Loucy (cell line): ENCODE data around the gene DIP2A.
A peak's percentile ranks its signal among the peaks of the same experiment; 100 is the strongest.
"Not testable (repeated sequence)": the region's sequence is repeated elsewhere in the genome, so short reads cannot be mapped to it uniquely, and the experiment has no call there.

Experiments
- H2AFZ ChIP-seq: fragments of 200-600 bp; sonication (generic); 2 replicates; pipeline ENCODE4 v1.6.0; 2016; ENCODE audit warnings: antibody characterized with exemption, mild to moderate bottlenecking, low read length, moderate library complexity
- H3F3A ChIP-seq: fragments of 200-600 bp; 2 replicates; pipeline ENCODE4 v1.6.0; 2016; ENCODE audit warnings: antibody characterized with exemption, low read depth, mild to moderate bottlenecking
- H3K27me3 ChIP-seq: fragments of 200-600 bp; sonication (generic); 2 replicates; pipeline ENCODE4 v1.6.1; 2014; ENCODE audit warnings: low read length, mild to moderate bottlenecking; ENCODE audit not compliant: insufficient read depth, poor library complexity, severe bottlenecking
- H3K36me3 ChIP-seq: fragments of 200-600 bp; sonication (generic); 2 replicates; pipeline ENCODE4 v1.6.1; 2016; ENCODE audit warnings: low read length; ENCODE audit not compliant: insufficient read depth
- H3K4me1 ChIP-seq: fragments of 200-600 bp; sonication (generic); 2 replicates; pipeline ENCODE4 v1.5.1; 2014; ENCODE audit warnings: low read length, mild to moderate bottlenecking; ENCODE audit not compliant: insufficient read depth, poor library complexity, severe bottlenecking
- H3K4me2 ChIP-seq: fragments of 200-600 bp; sonication (generic); 2 replicates; pipeline ENCODE4 v1.6.0; 2014; ENCODE audit warnings: antibody characterized with exemption, low read length, low read depth, mild to moderate bottlenecking; ENCODE audit not compliant: poor library complexity, severe bottlenecking
- H3K4me3 ChIP-seq: fragments of 200-600 bp; sonication (generic); 2 replicates; pipeline ENCODE4 v1.5.1; 2014; ENCODE audit warnings: low read length, mild to moderate bottlenecking, mixed read lengths; ENCODE audit not compliant: poor library complexity, severe bottlenecking
- H3K79me2 ChIP-seq: fragments of 200-600 bp; sonication (generic); 2 replicates; pipeline ENCODE4 v1.6.1; 2014; ENCODE audit warnings: low read length; ENCODE audit not compliant: insufficient read depth
- H3K9ac ChIP-seq: fragments of 200-600 bp; sonication (generic); 2 replicates; pipeline ENCODE4 v1.6.0; 2014; ENCODE audit warnings: mild to moderate bottlenecking, low read depth, low read length, moderate library complexity; ENCODE audit not compliant: poor library complexity, severe bottlenecking
- H3K9me2 ChIP-seq: fragments of 200-600 bp; sonication (generic); replicated peaks from 2 replicates; pipeline ENCODE4 v1.6.1; 2016; ENCODE audit warnings: low read depth, low read length, mixed read lengths
- H3K9me3 ChIP-seq: fragments of 200-600 bp; sonication (generic); 2 replicates; pipeline ENCODE4 v1.6.1; 2014; ENCODE audit warnings: mild to moderate bottlenecking, antibody characterized with exemption, low read length, low read depth; ENCODE audit not compliant: insufficient read depth
- H4K20me1 ChIP-seq: fragments of 200-600 bp; sonication (generic); 2 replicates; pipeline ENCODE4 v1.6.0; 2014; ENCODE audit warnings: antibody characterized with exemption, low read length, mild to moderate bottlenecking; ENCODE audit not compliant: insufficient read depth, poor library complexity, severe bottlenecking
- EZH2phosphoT487 ChIP-seq: fragments of 200-600 bp; IDR thresholded peaks from 2 replicates; pipeline ENCODE4 v1.6.1; 2018; ENCODE audit warnings: antibody characterized with exemption, mild to moderate bottlenecking, moderate library complexity, borderline replicate concordance
- TF ChIP-seq, protein P1 (sequence below): fragments of 200-600 bp; sonication (generic); conservative IDR thresholded peaks from 2 replicates; pipeline ENCODE4 v1.5.1; 2014; ENCODE audit warnings: mild to moderate bottlenecking, antibody characterized with exemption, low read length

DIP2A gene

DNA sequence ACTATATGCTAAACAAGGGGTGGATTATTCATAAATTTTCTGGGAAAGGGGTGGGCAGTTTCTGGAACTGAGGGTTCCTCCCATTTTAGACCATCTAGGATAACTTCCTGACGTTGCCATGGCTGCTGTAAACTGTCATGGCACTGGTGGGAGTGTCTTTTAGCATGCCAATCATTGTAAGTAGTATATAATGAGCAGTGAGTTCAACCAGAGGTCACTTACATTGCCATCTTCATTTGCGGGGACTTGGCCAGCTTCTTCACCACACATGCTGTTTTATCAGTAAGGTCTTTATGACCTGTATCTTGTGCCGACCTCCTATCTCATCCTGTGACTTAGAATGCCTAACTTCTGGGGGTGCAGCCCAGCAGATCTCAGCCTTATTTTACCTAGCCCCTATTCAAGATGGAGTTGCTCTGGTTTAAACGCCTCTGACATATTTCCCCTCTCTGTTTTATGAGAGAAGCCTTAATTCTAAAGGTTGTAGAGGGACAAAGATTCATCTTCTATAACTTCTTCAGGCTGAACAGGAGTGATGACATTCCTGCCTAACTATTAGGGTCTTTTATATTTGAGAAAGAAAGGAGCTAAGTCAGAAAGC is 60.4 kb downstream of the DIP2A start:
- Histone ChIP-seq H3K4me3 (no peak overlapping the region), H3K4me2 (no peak overlapping the region), H4K20me1 (no peaks in the 10 kb centered on the region), H3K79me2 (no peaks in the 10 kb centered on the region), H3K9ac (no peak overlapping the region), H3F3A (peaks cover 4% of the 10 kb centered on the region; the same call in 1 of the 2 replicates), H3K9me2 (no peaks in the 10 kb centered on the region), H3K27me3 (no peaks in the 10 kb centered on the region), H3K36me3 (peaks cover 17% of the 10 kb centered on the region; the same call in 1 of the 2 replicates), H3K9me3 (peaks cover 5% of the 10 kb centered on the region; the same call in 1 of the 2 replicates), H2AFZ (no peak overlapping the region), H3K4me1 (peaks cover 14% of the 10 kb centered on the region)
- TF ChIP-seq, protein P1, sequence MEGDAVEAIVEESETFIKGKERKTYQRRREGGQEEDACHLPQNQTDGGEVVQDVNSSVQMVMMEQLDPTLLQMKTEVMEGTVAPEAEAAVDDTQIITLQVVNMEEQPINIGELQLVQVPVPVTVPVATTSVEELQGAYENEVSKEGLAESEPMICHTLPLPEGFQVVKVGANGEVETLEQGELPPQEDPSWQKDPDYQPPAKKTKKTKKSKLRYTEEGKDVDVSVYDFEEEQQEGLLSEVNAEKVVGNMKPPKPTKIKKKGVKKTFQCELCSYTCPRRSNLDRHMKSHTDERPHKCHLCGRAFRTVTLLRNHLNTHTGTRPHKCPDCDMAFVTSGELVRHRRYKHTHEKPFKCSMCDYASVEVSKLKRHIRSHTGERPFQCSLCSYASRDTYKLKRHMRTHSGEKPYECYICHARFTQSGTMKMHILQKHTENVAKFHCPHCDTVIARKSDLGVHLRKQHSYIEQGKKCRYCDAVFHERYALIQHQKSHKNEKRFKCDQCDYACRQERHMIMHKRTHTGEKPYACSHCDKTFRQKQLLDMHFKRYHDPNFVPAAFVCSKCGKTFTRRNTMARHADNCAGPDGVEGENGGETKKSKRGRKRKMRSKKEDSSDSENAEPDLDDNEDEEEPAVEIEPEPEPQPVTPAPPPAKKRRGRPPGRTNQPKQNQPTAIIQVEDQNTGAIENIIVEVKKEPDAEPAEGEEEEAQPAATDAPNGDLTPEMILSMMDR: no peak
- TF ChIP-seq EZH2phosphoT487: no peak

DNA sequence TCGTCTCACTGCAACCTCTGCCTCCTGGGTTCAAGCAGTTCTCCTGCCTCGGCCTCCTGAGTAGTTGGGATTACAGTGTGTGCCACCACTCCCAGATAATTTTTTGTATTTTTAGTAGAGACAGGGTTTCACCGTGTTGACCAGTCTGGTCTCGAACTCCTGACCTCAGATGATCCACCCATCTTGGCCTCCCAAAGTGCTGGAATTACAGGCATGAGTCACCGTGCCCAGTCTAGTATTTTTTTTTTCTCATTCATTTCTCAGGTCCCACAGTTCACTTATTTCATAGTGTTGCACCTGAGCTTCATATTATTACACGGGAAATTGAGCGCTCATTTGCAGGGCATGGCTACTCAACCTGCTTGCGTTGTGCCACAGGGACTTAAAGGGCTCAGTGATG is 68.7 kb downstream of the DIP2A start:
- H3K4me2 ChIP-seq: peak overlapping the region; percentile 67
- H3K79me2 ChIP-seq: not testable (repeated sequence)

DNA sequence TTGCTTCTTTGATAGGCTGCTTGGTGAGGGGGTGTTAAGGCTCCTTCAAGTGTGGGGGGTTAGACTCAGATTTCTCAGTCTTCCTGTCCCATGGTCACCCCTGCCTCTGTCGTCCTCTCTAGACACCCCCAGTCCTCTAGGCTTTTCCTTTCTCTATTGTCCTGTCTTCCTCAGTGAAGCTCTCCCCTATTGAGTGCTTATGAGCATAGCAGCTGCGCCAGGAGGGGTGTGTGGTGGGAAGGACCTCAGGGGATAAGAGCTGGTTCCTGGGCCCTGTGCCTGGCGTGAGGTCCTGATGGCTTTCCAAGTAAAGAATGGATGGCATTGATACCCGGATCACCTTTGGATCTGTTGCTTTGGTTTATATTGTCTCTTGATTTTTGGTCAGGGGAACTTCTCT is 69.1 kb downstream of the DIP2A start:
- H3K9me3 ChIP-seq: no peaks in the 10 kb centered on the region
- H3K4me3 ChIP-seq: no peak overlapping the region
- H3K27me3 ChIP-seq: no peaks in the 10 kb centered on the region
- H3K9ac ChIP-seq: no peak overlapping the region
- no peak overlapping the region for H2AFZ ChIP-seq
- H3F3A ChIP-seq: no peaks in the 10 kb centered on the region; the same call in 1 of the 2 replicates
- no peaks in the 10 kb centered on the region for H3K9me2 ChIP-seq
- H3K36me3 ChIP-seq: peaks cover 4% of the 10 kb centered on the region; the same call in 1 of the 2 replicates
- no peaks in the 10 kb centered on the region for H3K79me2 ChIP-seq
- peaks cover 23% of the 10 kb centered on the region for H3K4me1 ChIP-seq
- H3K4me2 ChIP-seq: no peak overlapping the region
- no peaks in the 10 kb centered on the region for H4K20me1 ChIP-seq
- TF ChIP-seq, protein P1: no peak
- TF ChIP-seq EZH2phosphoT487: no peak

More for the DNA sequence above, 68.7 kb downstream of the DIP2A start:
- not testable (repeated sequence) for H3K9me3 ChIP-seq, H2AFZ ChIP-seq, H3K9ac ChIP-seq, H3K4me3 ChIP-seq, H3K9me2 ChIP-seq, H4K20me1 ChIP-seq, H3F3A ChIP-seq, H3K36me3 ChIP-seq, H3K27me3 ChIP-seq
- H3K4me1 ChIP-seq: peaks cover 21% of the 10 kb centered on the region

DNA sequence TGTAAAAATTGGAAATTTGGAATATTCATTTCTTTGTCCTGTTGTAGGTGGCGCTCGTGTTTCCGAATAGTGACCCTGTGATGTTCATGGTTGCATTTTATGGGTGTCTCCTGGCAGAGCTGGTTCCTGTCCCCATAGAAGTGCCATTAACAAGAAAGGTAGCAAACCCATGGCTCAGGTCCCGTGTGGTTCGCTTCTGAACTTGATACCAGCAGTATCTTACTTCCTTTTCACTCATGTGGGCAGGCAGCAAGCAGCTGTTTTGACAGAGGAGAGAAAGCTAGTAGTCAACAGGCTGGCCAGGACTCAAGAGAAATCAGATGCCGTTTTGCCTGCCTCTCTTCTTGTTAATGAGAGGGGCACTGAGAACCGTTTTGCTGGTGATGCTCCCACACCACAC is 73.4 kb downstream of the DIP2A start:
- Histone ChIP-seq H2AFZ (no peak overlapping the region), H3K9me2 (no peaks in the 10 kb centered on the region), H3F3A (no peaks in the 10 kb centered on the region; the same call in 1 of the 2 replicates), H3K79me2 (no peaks in the 10 kb centered on the region), H3K9me3 (no peaks in the 10 kb centered on the region), H3K4me3 (no peak overlapping the region), H4K20me1 (no peaks in the 10 kb centered on the region), H3K4me1 (peaks cover 20% of the 10 kb centered on the region), H3K27me3 (no peaks in the 10 kb centered on the region), H3K9ac (no peak overlapping the region), H3K4me2 (peak overlapping the region; percentile 46), H3K36me3 (peaks cover 17% of the 10 kb centered on the region; the same call in 1 of the 2 replicates)
- no peak for TF ChIP-seq EZH2phosphoT487
- TF ChIP-seq, protein P1: peak; percentile 42
